B cell (primary cell): ENCODE data around the gene ATXN7L3B.

ENCODE experiments used
- EZH2 ChIP-seq: IDR thresholded peaks from 2 replicates; pipeline ENCODE4 v1.6.1; 2012; ENCODE audit warnings: borderline replicate concordance, low read depth, mild to moderate bottlenecking, moderate library complexity, low read length; ENCODE audit not compliant: insufficient read depth, poor library complexity, severe bottlenecking
- TF ChIP-seq, protein P1 (sequence below): fragments of 200-600 bp; IDR thresholded peaks from one replicate; pipeline ENCODE4 v1.8.0; 2022; ENCODE audit warnings: antibody characterized with exemption, mild to moderate bottlenecking

DNA sequence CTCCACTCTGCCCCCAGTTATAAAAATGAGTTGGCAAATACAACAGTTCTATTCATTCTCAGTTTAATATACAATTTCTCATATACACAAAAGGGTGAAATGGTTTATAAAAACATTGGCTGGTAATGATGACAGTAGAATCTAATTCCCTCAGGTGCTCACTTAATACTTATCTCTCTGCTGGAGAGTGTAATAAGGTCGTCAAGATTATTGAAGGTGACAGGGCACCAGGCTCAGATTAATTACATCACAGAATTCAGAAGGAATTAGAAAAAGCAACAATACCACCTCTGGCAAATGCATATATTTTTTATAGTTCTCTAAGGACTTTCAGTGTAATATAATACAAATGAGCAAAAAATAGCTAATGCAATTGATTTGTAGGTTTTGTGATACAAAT is 42.3 kb downstream of the ATXN7L3B start:
- no peak for TF ChIP-seq EZH2
- TF ChIP-seq, protein P1, sequence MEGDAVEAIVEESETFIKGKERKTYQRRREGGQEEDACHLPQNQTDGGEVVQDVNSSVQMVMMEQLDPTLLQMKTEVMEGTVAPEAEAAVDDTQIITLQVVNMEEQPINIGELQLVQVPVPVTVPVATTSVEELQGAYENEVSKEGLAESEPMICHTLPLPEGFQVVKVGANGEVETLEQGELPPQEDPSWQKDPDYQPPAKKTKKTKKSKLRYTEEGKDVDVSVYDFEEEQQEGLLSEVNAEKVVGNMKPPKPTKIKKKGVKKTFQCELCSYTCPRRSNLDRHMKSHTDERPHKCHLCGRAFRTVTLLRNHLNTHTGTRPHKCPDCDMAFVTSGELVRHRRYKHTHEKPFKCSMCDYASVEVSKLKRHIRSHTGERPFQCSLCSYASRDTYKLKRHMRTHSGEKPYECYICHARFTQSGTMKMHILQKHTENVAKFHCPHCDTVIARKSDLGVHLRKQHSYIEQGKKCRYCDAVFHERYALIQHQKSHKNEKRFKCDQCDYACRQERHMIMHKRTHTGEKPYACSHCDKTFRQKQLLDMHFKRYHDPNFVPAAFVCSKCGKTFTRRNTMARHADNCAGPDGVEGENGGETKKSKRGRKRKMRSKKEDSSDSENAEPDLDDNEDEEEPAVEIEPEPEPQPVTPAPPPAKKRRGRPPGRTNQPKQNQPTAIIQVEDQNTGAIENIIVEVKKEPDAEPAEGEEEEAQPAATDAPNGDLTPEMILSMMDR = no peak
